H54 (cell line): ENCODE measurements around the gene DCTN2.
"Not testable (repeated sequence)": the region's sequence is repeated elsewhere in the genome, so short reads cannot be mapped to it uniquely, and the experiment has no call there.

Source experiments
- DNase-seq: peaks from one replicate; pipeline ENCODE4 v3.0.0; 2011; ENCODE audit warnings: low spot score, mixed read lengths; ENCODE audit not compliant: insufficient read length
- FAIRE-seq: peaks from 3 replicates; lab custom pipeline; 2011; peaks lifted over from hg19 to GRCh38; lab: Jason Lieb, UNC
- POLR2A ChIP-seq: IDR thresholded peaks from 2 replicates; pipeline ENCODE4 v1.6.1; 2011; ENCODE audit warnings: low read depth, mild to moderate bottlenecking, low read length

Gene DCTN2

DNA sequence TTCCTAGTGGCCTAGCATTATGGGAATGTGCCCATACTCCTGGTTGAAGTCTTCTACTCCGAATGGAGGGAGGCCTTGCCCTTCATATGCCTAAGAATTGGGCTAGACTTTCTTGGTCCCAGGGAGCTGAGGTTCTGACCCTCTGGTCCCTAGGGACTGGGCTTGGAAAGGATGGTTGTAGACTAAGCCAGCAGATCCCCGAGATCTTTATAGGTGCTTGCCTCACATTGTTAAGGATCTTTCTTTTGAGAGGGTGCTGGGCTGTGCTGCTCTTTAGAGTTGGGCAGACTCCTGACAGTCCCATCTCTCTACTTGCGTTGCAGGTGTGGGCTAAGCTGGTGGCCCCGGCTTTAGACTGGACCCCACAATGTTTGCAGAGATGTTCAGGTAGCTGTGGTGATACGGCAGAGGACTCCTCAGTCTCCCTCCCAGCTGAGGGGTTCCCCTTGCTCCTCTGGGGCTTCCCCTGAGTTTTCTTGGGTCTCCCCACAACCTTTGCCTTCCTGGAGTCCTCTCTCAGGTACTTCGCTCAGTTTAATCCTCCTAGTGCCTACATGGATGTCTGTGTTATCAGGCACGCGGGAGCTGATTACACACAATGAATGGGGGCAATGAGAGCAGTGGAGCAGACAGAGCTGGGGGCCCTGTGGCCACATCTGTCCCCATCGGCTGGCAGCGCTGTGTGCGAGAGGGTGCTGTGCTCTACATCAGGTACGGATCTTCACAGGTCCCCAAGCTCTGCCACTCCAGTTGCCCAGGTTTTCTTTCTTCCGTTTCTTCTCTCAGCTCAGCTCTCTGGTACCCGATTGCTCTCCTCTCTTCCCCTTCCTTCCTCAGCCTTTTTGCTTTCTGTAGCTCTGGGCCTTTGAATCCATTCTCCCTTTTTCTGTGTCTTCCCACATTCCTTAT, 23.0 kb downstream of the DCTN2 start:
- FAIRE-seq (no peak), DNase-seq (no peak)
- no peak for TF ChIP-seq POLR2A

- DNase-seq (no peak), FAIRE-seq (no peak)
- TF ChIP-seq POLR2A = no peak; the same call in 1 of the 2 replicates
Observed at GRCh38 chr12:57522887-57523705, 23.9 kb downstream of the DCTN2 start.

DNA sequence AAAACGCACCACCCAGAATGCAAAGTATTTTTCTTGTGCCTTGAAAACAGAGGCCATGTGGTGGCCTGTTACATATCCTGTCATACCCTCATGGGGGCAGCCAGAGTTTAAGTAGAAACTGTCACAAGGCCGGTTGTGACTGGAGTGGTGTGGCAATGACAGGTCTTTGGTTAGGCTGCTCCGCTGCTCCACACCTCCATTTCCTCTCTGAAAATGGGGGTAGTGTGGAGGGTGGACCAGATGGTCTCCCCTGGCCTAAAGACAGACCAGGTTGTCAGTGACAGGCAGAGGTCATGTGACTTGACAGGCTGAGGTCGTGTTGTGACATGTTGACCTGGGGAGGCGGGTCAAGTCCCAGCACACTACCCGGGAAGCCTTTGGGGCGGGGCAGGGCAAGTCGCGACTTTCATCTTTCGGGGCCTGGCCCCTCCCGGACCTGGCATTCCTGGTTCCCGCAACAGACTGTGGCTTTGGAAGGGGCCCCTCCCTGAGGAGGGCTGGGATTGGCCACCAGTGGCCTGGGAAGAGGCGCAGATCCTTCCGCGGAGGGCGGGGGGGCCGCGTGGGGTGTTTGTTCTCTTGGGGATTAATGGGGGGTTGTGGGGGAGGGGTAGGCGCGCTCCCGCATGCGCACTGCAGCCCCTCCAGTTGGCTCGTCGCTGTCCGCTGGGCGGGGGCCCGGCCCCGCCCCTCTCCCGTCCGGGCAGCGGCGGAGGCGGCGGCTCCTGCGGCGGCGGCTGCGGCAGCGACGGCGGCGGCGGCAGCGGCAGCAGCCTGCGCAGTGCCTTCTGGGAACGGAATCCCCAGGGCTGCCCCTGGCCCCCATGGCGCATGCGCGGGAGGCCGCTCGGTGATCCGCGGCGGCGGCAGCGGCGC, 24.7 kb downstream of the DCTN2 start, which contains the start of gene MBD6:
TSS of gene MBD6 (plus strand) at position 814 of the 876 bp plus-strand sequence. CDS start 1,480 bp downstream, outside the sequence.
- DNase-seq = peak; percentile 95
- TF ChIP-seq POLR2A = peak; percentile 64; the same call in 1 of the 2 replicates
- FAIRE-seq = no peak

- DNase-seq (no peak), FAIRE-seq (no peak)
- TF ChIP-seq POLR2A = no peak
Observed at GRCh38 chr12:57521525-57522010, 25.4 kb downstream of the DCTN2 start.

DNA sequence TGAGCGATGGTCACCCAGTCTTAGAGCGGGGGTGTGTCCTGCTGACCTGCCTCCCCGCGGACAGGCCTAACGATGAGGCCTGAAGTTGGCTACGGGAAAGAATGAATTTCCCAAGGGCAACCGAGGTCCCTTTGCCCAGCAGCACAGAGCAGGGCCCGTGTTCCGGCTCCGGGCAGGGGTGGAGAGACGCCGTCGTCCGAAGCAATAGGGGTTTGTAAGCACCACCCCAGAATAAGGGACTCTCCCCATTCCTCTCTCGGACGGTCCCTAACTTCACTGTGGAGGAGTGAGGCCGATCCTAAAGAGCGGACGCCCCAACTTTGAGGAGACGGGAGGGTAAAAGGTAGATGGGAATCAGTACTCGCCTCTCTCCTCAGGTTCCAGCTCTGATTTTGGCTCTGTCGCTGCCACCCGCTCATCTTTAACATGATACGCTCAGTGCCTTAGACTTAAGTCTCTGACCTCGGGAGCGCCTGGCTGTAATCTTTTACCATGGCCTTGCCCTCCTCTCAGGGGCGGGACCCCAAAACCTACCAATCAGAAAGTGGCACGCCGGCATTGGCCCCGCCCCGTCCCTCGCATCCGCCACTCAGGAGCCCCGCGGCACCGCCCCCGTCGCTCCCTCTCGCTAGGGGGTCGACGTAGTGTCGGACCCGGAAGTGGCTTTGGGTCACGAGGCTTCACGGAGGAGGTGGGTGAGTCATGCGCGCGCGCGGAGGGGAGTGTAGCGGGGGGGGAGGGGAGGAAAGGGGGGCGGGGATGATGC, 26.8 kb downstream of the DCTN2 start, which contains the start of gene DDIT3:
TSS of gene DDIT3 (minus strand) at position 462 of the 766 bp plus-strand sequence. CDS start 3,108 bp downstream, outside the sequence.
- no peak for FAIRE-seq
- DNase-seq = peak; percentile 81
- peak; percentile 97 for TF ChIP-seq POLR2A

DNA sequence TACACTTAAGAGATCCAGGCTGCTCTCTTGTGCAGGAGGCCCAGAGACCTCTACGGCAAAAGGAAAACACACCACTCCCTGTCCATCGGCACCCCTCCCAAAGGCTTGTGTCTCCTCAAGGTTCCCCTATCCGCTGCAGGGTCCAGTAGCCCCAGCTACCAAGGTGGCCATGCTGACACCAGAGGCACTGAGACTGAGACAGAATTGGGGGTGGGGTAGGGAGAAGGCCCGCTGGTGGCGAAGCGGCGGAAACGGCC, 27.3 kb downstream of the DCTN2 start:
- TF ChIP-seq POLR2A = no peak
- DNase-seq (no peak), FAIRE-seq (no peak)

- DNase-seq = no peak
- no peak for TF ChIP-seq POLR2A
- no peak for FAIRE-seq
Observed at GRCh38 chr12:57518920-57519795, 27.8 kb downstream of the DCTN2 start.

DNA sequence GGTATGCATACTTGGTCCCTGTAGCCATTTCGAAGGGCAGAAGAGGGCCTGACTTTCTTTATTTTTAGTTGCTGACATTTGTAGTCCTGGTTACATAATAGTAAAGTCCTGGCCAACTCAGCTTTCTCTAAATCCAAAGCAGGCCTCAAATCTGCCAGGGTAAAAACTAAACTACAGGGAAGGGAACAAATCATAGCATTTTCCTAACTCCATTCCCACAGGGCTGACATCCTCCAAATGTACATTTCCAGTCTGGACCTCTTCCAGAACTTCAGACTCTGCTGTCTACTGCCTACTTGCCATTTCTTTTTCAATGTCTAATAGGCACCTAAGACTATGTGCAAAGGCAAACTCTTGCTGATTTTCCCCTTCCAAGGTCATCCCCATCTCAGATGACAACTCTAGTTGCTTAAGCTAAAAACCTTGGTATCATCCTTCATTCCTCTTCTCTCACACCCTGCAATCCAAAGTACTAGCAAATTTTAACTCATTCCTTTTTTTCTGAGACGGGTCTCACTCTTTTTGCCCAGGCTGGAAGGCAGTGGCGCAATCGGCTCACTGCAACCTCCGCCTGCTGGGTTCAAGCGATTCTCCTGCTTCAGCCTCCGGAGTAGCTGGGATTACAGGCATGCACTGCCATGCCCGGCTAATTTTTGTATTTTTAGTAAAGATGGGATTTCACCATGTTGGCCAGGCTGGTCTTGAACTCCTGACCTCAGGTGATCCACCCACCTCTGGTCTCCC, 28.6 kb downstream of the DCTN2 start:
- no peak for TF ChIP-seq POLR2A
- FAIRE-seq = no peak
- no peak for DNase-seq

DNA sequence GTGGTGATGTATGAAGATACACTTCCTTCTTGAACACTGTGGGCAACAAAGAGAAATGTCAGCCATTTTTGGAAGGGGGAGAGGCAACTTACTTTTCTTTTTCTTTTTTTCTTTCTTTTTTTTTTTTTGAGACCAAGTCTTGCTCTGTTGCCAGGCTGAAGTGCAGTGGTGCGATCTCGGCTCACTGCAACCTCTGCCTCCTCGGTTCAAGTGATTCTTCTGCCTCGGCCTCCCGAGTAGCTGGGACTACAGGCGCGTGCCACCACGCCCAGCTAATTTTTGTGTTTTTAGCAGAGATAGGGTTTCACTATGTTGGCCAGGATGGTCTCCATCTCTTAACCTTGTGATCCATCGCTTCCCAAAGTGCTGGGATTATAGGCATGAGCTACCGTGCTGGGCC, 29.3 kb downstream of the DCTN2 start:
- not testable (repeated sequence) for FAIRE-seq, DNase-seq

DNA sequence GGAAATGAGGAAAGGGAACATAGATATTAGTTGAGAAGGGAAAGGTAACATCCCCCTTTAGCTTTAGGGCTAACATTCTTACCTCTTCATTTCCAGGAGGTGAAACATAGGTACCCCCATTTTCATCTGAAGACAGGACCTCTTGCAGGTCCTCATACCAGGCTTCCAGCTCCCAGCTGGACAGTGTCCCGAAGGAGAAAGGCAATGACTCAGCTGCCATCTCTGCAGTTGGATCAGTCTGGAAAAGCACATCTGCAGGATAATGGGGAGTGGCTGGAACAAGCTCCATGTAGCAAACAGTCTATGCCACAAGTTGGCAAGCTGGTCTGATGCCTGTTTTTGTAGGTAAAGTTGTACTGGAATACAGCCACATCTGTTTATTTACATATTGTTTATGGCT, 29.8 kb downstream of the DCTN2 start:
- DNase-seq (no peak), FAIRE-seq (no peak)
- no peak for TF ChIP-seq POLR2A

DNA sequence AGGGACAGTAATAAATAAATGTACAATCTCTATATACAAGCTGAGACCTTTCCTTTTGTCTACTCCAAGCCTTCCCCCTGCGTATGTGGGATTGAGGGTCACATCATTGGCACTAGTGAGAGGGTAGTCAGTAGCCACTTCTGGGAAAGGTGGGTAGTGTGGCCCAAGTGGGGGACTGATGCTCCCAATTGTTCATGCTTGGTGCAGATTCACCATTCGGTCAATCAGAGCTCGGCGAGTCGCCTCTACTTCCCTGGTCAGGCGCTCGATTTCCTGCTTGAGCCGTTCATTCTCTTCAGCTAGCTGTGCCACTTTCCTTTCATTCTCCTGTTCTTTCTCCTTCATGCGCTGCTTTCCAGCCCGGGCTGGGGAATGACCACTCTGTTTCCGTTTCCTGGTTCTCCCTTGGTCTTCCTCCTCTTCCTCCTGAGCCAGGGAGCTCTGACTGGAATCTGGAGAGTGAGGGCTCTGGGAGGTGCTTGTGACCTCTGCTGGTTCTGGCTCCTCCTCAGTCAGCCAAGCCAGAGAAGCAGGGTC, 30.3 kb downstream of the DCTN2 start:
- no peak for TF ChIP-seq POLR2A
- FAIRE-seq (no peak), DNase-seq (no peak)
